DND-41 (cell line): ENCODE measurements around the gene EEFSEC.

Experiments used
- ATAC-seq: fragments of 200-7000 bp; cut with Tn5 transposase; 3 replicates; pipeline ENCODE4 v1.9.1; 2021; ENCODE audit warnings: low read depth; ENCODE audit not compliant: insufficient read depth
- DNase-seq: peaks from one replicate; pipeline ENCODE4 v3.0.0-alpha.2; 2020
- H2AFZ ChIP-seq: 2 replicates; pipeline ENCODE4 v1.6.0; 2012; ENCODE audit warnings: low read depth, low read length
- H3K27ac ChIP-seq: 2 replicates; pipeline ENCODE4 v1.5.1; 2012; ENCODE audit warnings: low read length, inconsistent platforms
- H3K27me3 ChIP-seq: fragments of 200-600 bp; sonication (generic); 2 replicates; pipeline ENCODE4 v1.6.0; 2012; ENCODE audit warnings: low read length, mild to moderate bottlenecking, inconsistent platforms; ENCODE audit not compliant: insufficient read depth, poor library complexity
- H3K36me3 ChIP-seq: 2 replicates; pipeline ENCODE4 v1.5.1; 2012; ENCODE audit warnings: low read length, inconsistent platforms; ENCODE audit not compliant: insufficient read depth
- H3K4me1 ChIP-seq: 2 replicates; pipeline ENCODE4 v1.5.1; 2012; ENCODE audit warnings: mild to moderate bottlenecking, low read length; ENCODE audit not compliant: insufficient read depth
- H3K4me2 ChIP-seq: 2 replicates; pipeline ENCODE4 v1.6.0; 2012; ENCODE audit warnings: mild to moderate bottlenecking, moderate library complexity, low read length, inconsistent platforms; ENCODE audit not compliant: insufficient read depth
- H3K4me3 ChIP-seq, 2 experiments: fragments of 200-600 bp in 1 of 2; shearing (Covaris generic) in 1 of 2; 2 replicates each; pipeline ENCODE4 v1.5.1; 2012 to 2016; ENCODE audit warnings: inconsistent platforms in 2 of 2, low read length in 2 of 2, mild to moderate bottlenecking in 2 of 2, low read depth in 1 of 2, moderate library complexity in 1 of 2
- H3K79me2 ChIP-seq: 2 replicates; pipeline ENCODE4 v1.6.0; 2012; ENCODE audit warnings: low read length, inconsistent platforms; ENCODE audit not compliant: insufficient read depth
- H3K9ac ChIP-seq: 2 replicates; pipeline ENCODE4 v1.6.0; 2012; ENCODE audit warnings: low read depth, mild to moderate bottlenecking, inconsistent platforms, low read length, moderate library complexity
- H3K9me3 ChIP-seq: 2 replicates; pipeline ENCODE4 v1.5.1; 2012; ENCODE audit warnings: low read length, moderate library complexity, mild to moderate bottlenecking, inconsistent platforms; ENCODE audit not compliant: insufficient read depth, severe bottlenecking
- H4K20me1 ChIP-seq: 2 replicates; pipeline ENCODE4 v1.6.0; 2012; ENCODE audit warnings: low read length; ENCODE audit not compliant: insufficient read depth
- EZH2 ChIP-seq: IDR thresholded peaks from 3 replicates; pipeline ENCODE4 v1.6.1; 2012; ENCODE audit warnings: borderline replicate concordance, low read depth, mild to moderate bottlenecking, moderate library complexity, low read length, inconsistent platforms; ENCODE audit not compliant: severe bottlenecking
- TF ChIP-seq, protein P1 (sequence below): IDR thresholded peaks from 2 replicates; pipeline ENCODE4 v1.5.1; 2012; ENCODE audit warnings: borderline replicate concordance, low read length, moderate library complexity, mild to moderate bottlenecking; ENCODE audit not compliant: poor library complexity, severe bottlenecking; ENCODE audit errors: extremely low read depth

The EEFSEC gene

DNA sequence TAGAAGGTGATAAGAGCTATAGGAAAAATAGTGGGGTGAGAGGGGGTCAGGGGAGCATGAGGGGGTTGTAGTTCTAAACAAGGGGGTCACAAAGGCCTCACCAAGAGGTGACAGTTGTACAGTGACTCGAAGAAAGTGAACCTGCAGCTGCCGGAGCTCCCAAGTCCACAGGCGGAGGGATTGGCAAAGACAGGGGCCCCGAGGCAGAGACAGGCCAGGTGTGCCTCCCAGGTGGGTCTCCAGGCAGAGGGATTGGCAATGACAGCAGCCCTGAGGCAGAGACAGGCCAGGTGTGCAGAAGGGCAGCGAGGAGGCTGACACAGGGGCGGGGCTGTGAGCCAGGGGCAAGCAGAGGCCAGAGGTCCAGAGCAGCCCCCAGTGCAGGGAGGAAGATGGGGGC is 249.7 kb downstream of the EEFSEC start:
- Histone ChIP-seq H4K20me1 (peaks cover 3% of the 10 kb centered on the region), H2AFZ (no peak overlapping the region), H3K79me2 (no peaks in the 10 kb centered on the region), H3K4me3 (no peak overlapping the region), H3K27me3 (no peaks in the 10 kb centered on the region), H3K9me3 (no peaks in the 10 kb centered on the region), H3K4me1 (no peaks in the 10 kb centered on the region), H3K4me2 (no peak overlapping the region), H3K36me3 (peaks cover 3% of the 10 kb centered on the region; the same call in 1 of the 2 replicates), H3K27ac (no peak overlapping the region), H3K9ac (no peak overlapping the region)
- no peak for ATAC-seq
- no peak for DNase-seq
- no peak for TF ChIP-seq EZH2
- TF ChIP-seq, protein P1, sequence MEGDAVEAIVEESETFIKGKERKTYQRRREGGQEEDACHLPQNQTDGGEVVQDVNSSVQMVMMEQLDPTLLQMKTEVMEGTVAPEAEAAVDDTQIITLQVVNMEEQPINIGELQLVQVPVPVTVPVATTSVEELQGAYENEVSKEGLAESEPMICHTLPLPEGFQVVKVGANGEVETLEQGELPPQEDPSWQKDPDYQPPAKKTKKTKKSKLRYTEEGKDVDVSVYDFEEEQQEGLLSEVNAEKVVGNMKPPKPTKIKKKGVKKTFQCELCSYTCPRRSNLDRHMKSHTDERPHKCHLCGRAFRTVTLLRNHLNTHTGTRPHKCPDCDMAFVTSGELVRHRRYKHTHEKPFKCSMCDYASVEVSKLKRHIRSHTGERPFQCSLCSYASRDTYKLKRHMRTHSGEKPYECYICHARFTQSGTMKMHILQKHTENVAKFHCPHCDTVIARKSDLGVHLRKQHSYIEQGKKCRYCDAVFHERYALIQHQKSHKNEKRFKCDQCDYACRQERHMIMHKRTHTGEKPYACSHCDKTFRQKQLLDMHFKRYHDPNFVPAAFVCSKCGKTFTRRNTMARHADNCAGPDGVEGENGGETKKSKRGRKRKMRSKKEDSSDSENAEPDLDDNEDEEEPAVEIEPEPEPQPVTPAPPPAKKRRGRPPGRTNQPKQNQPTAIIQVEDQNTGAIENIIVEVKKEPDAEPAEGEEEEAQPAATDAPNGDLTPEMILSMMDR = no peak

DNA sequence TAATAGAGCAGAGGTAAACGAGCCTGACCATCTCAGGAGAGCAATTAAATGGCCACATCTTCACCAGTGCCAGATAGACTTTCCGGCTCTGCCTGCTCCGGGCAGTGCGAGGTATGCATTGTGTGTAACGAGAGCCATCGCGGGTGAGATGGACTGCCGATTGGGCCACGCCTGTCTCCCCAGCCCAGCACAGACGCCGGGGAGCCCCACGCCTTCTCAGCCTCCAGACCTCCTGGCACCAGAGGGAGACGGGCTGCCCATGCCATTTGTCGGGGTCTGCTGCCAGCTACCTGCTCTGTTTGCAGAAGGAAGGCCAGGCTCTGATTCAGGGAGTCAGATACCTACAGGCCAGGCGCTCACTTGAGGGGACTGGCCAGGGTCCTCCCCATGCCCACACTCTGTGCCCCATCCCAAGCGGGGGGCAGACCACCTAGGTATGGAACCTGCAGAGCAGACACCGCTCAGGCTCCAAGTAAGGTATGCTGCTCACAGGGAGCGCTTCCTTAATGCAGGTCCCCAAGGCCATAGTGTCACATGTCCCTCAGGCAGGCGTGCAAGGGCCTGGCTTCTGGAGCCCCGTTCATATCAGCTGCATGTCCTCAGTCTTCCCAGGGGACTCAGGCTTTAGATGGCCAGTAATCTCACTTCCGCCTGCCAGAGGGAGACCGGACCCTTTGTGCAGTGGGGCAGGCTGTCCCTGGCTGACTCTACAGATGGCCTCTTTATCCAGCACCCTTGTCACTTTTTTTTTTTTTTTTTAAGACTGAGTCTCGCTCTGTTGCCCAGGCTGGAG is 251.2 kb downstream of the EEFSEC start:
- TF ChIP-seq, protein P1 = no peak
- no peak for TF ChIP-seq EZH2
- no peak overlapping the region for H3K4me2 ChIP-seq
- no peak for ATAC-seq
- no peak overlapping the region for H3K27ac ChIP-seq
- no peaks in the 10 kb centered on the region for H3K9me3 ChIP-seq
- peaks cover 3% of the 10 kb centered on the region for H4K20me1 ChIP-seq
- no peaks in the 10 kb centered on the region for H3K79me2 ChIP-seq
- no peak for DNase-seq
- H3K4me3 ChIP-seq = no peak overlapping the region
- H3K27me3 ChIP-seq = no peaks in the 10 kb centered on the region
- H2AFZ ChIP-seq = no peak overlapping the region
- H3K9ac ChIP-seq = no peak overlapping the region
- H3K36me3 ChIP-seq = peaks cover 4% of the 10 kb centered on the region; the same call in 1 of the 2 replicates
- H3K4me1 ChIP-seq = no peaks in the 10 kb centered on the region

DNA sequence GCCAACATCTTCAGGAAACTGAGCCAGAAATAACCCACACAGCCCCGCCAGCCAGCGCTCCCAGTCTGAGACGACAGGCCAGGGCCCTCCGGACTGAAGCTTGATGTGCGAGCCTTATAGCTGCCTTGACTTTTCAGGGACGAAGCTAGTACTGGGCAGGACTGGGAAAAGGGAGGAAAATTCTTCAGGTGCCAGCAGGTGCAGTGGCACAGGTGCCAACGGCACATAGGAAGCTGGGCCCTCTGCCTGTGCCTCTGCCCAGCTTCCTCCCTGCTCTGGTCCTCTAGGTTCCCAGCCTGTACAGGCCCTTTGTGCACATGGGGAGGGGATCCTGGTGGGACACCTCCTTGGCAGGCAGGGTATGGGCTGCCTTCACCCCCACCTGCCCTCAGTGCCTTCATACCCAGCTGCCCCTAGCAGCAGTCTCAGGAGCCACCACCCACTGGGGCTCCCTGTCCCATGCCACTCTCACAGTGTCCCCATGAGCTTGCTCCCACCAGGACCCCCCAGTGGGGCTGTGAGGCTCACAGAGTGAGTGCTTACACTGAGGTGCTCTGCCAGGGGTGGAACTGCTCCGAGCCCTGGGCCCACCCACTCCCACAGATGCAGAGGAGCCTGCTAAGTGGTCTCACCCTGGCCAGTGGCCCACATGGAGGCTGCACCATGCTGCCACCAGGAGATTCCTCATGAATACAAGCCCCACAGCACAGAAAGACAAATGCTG is 252.4 kb downstream of the EEFSEC start:
- H3K9ac ChIP-seq = no peak overlapping the region
- H3K27ac ChIP-seq = no peak overlapping the region
- no peaks in the 10 kb centered on the region for H3K9me3 ChIP-seq
- ATAC-seq (no peak), DNase-seq (no peak)
- H4K20me1 ChIP-seq = peaks cover 3% of the 10 kb centered on the region
- peaks cover 4% of the 10 kb centered on the region; the same call in 1 of the 2 replicates for H3K36me3 ChIP-seq
- H2AFZ ChIP-seq = no peak overlapping the region
- H3K79me2 ChIP-seq = no peaks in the 10 kb centered on the region
- H3K4me2 ChIP-seq = no peak overlapping the region
- no peak overlapping the region for H3K4me3 ChIP-seq
- TF ChIP-seq, protein P1 = no peak
- no peak for TF ChIP-seq EZH2
- H3K4me1 ChIP-seq = no peaks in the 10 kb centered on the region
- H3K27me3 ChIP-seq = no peaks in the 10 kb centered on the region
